WERI-Rb-1 (cell line): ENCODE data around the gene KIAA0319L.
A peak's percentile ranks its signal among the peaks of the same experiment; 100 is the strongest.

Experiments used
- DNase-seq: peaks from one replicate; pipeline ENCODE4 v3.0.0-alpha.2; 2020
- H3K27ac ChIP-seq: fragments of 250-450 bp; sonication (Bioruptor Pico); 2 replicates; pipeline ENCODE4 v1.5.1; 2020; ENCODE audit warnings: mild to moderate bottlenecking, moderate library complexity
- H3K27me3 ChIP-seq: fragments of 250-450 bp; sonication (Bioruptor Pico); 2 replicates; pipeline ENCODE4 v1.5.1; 2021; ENCODE audit warnings: mild to moderate bottlenecking, low read depth, moderate library complexity; ENCODE audit not compliant: insufficient read depth, severe bottlenecking
- H3K36me3 ChIP-seq: fragments of 250-450 bp; sonication (Bioruptor Pico); 2 replicates; pipeline ENCODE4 v1.5.1; 2020; ENCODE audit warnings: mild to moderate bottlenecking, moderate library complexity
- H3K4me3 ChIP-seq: 2 replicates; pipeline ENCODE4 v1.5.1; 2011; ENCODE audit warnings: low read depth, mild to moderate bottlenecking, control low read depth, low read length
- H3K9me3 ChIP-seq: fragments of 250-450 bp; sonication (Bioruptor Pico); 2 replicates; pipeline ENCODE4 v1.5.1; 2021; ENCODE audit warnings: mild to moderate bottlenecking, moderate library complexity; ENCODE audit not compliant: severe bottlenecking
- TF ChIP-seq, protein P1 (sequence below): IDR thresholded peaks from 2 replicates; pipeline ENCODE4 v1.5.1; 2011; ENCODE audit warnings: low read depth, mild to moderate bottlenecking, control low read depth, inconsistent platforms, low read length

The KIAA0319L gene

DNA sequence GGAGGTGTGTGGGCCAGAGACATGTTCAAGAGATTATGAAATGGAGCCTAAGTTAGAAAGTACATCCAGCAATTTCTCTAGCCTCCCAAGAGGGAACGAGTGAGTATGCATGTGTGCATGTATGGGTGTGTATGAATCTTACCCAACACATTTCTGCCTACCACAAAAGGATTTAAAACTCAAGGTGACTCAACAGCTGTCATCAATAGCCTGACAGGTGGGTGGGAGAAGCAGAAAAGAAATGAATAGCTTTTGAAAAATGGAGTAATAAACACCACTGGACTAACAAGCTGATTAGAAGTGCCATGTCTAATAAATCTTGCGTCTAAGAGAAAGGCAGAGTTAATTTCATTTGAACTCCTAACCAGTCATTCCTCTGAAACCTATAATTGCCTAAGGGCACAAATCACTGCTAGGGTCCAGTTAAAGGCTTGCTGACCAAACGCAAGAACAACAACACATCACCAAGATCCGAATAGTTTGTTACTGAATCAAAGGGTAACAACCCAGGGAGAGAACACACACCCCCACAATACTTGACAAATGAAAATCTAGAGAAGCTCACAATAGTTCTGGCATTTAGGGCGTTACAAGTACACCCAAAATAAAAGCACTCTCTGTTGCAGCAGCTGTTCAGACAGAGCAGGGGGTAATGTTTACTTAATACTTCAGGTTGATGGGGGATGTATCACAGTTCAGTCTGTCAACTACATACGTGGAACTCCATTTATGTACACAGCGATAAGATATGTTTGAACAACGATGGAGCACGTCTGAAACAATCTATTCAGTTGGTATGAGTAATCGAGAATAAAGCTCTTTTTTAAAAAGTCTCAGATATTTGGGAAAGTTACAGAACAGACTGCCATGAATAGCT lies 1.4 kb downstream of the KIAA0319L start:
- no peaks in the 10 kb centered on the region for H3K9me3 ChIP-seq
- no peak for DNase-seq
- H3K36me3 ChIP-seq = peaks cover 45% of the 10 kb centered on the region
- no peaks in the 10 kb centered on the region for H3K27me3 ChIP-seq
- no peak overlapping the region for H3K27ac ChIP-seq
- peak overlapping the region; percentile 84 for H3K4me3 ChIP-seq
- TF ChIP-seq, protein P1, sequence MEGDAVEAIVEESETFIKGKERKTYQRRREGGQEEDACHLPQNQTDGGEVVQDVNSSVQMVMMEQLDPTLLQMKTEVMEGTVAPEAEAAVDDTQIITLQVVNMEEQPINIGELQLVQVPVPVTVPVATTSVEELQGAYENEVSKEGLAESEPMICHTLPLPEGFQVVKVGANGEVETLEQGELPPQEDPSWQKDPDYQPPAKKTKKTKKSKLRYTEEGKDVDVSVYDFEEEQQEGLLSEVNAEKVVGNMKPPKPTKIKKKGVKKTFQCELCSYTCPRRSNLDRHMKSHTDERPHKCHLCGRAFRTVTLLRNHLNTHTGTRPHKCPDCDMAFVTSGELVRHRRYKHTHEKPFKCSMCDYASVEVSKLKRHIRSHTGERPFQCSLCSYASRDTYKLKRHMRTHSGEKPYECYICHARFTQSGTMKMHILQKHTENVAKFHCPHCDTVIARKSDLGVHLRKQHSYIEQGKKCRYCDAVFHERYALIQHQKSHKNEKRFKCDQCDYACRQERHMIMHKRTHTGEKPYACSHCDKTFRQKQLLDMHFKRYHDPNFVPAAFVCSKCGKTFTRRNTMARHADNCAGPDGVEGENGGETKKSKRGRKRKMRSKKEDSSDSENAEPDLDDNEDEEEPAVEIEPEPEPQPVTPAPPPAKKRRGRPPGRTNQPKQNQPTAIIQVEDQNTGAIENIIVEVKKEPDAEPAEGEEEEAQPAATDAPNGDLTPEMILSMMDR = no peak

DNA sequence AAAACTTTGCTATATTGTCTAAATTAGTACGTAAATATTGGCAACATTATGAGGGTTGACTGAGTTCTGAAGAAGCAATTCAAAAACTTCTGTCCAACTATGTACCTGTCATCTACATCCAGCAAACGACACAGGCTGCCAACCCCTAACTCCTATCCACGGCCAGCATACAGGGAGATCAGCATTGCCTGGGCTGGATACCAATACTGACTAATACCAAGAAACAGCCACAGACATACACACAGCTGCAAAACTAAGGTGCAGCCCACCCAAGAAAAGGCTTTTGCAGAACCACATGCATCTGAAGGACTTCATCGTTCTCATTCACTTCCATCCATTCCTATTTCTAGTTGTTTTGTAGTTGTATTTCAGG lies 2.0 kb downstream of the KIAA0319L start:
- DNase-seq = no peak
- no peaks in the 10 kb centered on the region for H3K27me3 ChIP-seq
- H3K36me3 ChIP-seq = peaks cover 40% of the 10 kb centered on the region
- no peaks in the 10 kb centered on the region for H3K9me3 ChIP-seq
- no peak overlapping the region for H3K4me3 ChIP-seq
- no peak overlapping the region for H3K27ac ChIP-seq
- TF ChIP-seq, protein P1 = no peak

DNA sequence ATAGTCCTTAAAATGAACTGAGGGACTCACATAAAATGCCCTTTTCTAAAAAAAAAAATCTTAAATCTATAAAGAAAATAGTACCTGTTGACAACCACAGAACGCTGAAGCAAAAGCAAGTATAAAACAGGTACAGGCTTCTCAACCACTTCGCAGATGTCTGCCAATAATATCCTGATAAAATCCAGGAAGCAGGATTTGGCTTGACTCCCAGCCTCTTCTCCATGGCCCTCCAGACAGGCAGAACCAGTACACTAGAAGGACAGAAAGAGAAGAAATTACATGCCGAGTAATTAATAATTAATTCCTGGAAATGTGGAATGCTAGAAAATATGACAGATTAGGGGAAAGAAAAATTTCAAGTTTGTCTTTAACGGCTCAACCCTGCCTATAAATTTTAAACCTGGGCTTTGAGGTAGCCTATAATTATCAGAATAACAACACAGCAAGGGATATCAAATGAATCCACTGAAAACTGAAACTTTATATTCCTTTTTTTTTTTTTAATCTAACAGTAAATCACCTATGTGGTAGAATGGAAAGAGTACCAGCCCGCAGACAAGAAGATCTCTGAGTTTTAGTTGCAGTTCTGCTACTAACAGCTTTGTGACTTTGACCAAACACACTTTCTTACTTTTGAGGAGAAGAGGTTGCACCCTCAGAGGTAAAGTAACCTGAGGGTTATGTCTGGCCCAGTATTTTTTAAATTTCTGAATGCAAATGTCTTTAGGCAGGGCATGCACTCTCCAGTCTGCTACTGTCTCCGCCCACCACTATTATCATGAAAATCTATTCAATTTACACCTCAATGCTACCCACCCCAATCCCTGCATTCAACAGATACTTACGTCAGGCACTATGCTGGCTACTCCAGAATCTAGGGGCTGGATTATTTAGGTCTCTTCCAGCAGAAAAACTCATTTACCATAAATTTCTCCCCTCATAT lies 2.7 kb downstream of the KIAA0319L start:
- no peaks in the 10 kb centered on the region for H3K27me3 ChIP-seq
- H3K9me3 ChIP-seq = no peaks in the 10 kb centered on the region
- H3K36me3 ChIP-seq = peaks cover 41% of the 10 kb centered on the region
- DNase-seq = no peak
- TF ChIP-seq, protein P1 = no peak
- H3K27ac ChIP-seq = no peak overlapping the region
- H3K4me3 ChIP-seq = no peak overlapping the region

DNA sequence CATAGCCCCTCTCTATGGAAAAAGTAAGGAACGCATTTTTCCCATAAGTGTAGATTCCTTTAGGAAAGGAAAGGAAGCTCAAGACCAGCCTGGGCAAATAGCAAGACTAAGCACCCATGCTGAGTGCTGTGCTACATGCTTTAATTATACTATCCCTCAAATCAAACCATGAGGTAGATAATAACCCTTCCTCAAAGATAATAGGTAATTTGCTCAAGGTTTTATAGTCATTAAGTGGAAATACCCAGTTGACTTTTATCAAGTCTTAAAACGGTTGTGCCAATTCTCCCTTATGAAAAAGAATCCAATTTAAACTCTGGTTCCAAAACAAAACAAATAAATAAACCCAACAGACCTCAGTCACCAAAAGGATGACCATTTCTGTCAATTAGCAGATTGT lies 3.4 kb downstream of the KIAA0319L start:
- no peak overlapping the region for H3K27ac ChIP-seq

DNA sequence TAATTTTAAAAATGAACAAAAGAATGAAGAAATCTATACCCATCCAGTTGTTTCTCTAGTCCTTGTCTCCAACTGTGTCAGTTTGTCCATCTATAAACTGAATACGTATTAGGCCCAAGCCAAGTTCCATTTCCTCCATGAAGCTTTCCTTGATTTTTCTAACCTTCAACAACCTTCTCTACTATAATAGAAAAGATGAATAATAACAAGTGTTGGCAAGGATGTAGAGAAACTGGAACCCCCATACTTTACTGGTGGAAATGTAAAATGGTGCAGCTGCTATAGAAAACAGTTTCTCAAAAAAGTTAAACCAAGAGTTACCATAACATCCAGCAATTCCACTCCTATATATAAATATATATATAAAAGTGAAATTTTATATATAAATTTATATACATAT lies 10.6 kb downstream of the KIAA0319L start:
- Histone ChIP-seq H3K27me3 (no peaks in the 10 kb centered on the region), H3K27ac (no peak overlapping the region), H3K36me3 (peaks cover 37% of the 10 kb centered on the region), H3K9me3 (no peaks in the 10 kb centered on the region), H3K4me3 (no peak overlapping the region)
- DNase-seq = no peak
- TF ChIP-seq, protein P1 = no peak

More for the DNA sequence above, 3.4 kb downstream of the KIAA0319L start:
- Histone ChIP-seq H3K9me3 (no peaks in the 10 kb centered on the region), H3K36me3 (peaks cover 44% of the 10 kb centered on the region), H3K4me3 (no peak overlapping the region), H3K27me3 (no peaks in the 10 kb centered on the region)
- TF ChIP-seq, protein P1 = no peak
- no peak for DNase-seq
